ENCODE measurements around the gene CACNA1A.

DNA sequence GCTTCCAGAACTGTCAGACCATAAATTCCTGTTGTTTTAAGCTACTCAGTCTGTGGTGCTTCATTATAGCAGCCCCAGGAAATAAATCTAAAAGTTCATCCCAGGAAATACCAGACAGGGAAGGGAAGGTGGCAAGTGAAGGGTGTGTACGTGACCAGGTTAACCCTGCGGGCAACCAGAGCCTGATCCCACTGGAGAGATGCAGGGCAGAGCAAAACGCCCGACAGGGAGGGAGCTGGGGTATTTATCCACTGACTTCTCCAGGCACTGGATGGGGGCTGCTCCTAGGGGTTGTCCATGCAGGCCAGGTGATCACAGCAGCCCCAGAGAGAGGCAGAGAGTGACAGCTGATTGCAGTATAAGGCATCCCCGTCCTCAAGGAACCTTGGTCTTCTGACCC is 150.9 kb downstream of the CACNA1A start:
- TF ChIP-seq, protein P1, sequence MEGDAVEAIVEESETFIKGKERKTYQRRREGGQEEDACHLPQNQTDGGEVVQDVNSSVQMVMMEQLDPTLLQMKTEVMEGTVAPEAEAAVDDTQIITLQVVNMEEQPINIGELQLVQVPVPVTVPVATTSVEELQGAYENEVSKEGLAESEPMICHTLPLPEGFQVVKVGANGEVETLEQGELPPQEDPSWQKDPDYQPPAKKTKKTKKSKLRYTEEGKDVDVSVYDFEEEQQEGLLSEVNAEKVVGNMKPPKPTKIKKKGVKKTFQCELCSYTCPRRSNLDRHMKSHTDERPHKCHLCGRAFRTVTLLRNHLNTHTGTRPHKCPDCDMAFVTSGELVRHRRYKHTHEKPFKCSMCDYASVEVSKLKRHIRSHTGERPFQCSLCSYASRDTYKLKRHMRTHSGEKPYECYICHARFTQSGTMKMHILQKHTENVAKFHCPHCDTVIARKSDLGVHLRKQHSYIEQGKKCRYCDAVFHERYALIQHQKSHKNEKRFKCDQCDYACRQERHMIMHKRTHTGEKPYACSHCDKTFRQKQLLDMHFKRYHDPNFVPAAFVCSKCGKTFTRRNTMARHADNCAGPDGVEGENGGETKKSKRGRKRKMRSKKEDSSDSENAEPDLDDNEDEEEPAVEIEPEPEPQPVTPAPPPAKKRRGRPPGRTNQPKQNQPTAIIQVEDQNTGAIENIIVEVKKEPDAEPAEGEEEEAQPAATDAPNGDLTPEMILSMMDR (IDR thresholded peaks at IDR 0.05): no peak
- TF ChIP-seq POLR2A (IDR thresholded peaks at IDR 0.05): no peak

Data from body of pancreas (tissue), 4 donors.